Kidney glomerular epithelial cell (primary cell): ENCODE measurements around the gene TLR6.

Source experiments
- DNase-seq: peaks from one replicate; lab custom pipeline; 2025; lab: John Stamatoyannopoulos, UW

TLR6 gene

GRCh38 chr4:38868059-38868960, 11.7 kb upstream of the TLR6 start:
- DNase-seq: no peak

- DNase-seq: peak; percentile 61
Measured at GRCh38 chr4:38867478-38868058, 11.0 kb upstream of the TLR6 start, which contains the start of gene FAM114A1. TSS of gene FAM114A1 (plus strand) at chr4:38867806. CDS start at chr4:38878079, 10,273 bp downstream.

GRCh38 chr4:38866973-38867477, 10.4 kb upstream of the TLR6 start:
- DNase-seq: no peak

GRCh38 chr4:38865445-38865844, 8.8 kb upstream of the TLR6 start:
- DNase-seq: no peak

DNA sequence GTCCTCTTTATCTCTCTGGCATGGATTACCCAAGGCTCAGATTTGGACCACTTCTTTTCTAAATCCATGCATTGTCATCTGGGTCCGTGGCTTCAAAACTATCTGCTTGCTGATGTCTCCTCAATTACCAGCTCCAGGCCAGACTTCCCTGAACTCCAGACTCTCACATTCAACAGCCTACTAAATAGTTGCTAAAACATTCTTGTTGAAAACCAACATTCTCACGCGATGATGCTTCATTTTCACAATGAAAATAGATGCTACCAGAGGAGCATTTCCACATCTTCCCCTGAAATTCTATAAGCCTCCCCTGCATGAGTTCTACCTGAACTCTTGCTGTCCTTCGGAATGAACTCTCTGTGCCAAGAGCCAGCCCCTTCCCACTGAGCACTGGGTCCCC, 5.2 kb upstream of the TLR6 start:
- no peak for DNase-seq

DNA sequence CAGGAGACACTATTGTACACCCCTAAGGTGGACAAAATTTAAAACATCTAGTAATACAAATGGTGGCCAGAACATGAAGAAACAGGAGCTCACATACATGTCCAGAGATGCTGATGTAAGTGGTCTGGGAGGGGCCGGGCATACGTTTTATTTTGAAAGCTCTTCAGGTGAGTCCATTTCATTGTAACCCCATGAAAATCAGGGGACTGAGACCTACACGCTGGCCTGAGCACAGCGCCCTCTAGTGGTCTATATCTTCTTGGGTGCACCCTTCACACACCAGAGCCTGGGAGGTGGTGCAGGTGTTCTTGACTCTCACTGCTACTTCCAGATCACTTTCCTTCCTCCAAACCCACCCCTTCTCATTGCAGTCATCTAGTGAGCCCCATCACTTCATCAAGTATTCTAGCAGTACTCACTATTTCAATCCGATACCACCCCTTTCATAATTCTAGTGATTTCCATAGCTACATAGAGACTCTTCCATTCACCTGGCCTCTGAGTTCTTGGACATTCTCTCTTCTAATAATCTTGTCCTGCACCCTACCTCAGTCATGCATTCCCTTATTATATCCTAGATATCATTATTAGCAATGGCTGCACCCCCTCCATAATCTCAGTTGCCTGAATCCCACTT, 4.3 kb upstream of the TLR6 start:
- no peak for DNase-seq

- peak; percentile 29 for DNase-seq
Measured at GRCh38 chr4:38859501-38859900, 2.9 kb upstream of the TLR6 start.

DNA sequence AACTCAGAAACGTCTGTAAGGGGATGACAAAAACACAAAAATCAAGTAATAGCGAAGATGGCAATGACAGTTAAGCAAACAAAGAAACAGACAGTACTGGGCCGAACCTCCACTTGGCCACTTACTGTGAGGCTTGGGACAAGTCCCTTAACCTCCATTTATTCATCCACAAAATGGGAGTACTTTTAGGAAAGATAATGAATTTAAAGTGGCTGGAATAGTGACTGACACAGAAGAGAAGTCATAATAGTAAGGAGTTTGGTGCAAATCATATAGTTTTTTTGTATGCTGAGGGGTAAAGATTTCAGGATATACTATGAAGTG, 1.4 kb upstream of the TLR6 start:
- no peak for DNase-seq

- peak; percentile 90 for DNase-seq
Measured at GRCh38 chr4:38857354-38858096, 908 bp upstream of the TLR6 start.

DNA sequence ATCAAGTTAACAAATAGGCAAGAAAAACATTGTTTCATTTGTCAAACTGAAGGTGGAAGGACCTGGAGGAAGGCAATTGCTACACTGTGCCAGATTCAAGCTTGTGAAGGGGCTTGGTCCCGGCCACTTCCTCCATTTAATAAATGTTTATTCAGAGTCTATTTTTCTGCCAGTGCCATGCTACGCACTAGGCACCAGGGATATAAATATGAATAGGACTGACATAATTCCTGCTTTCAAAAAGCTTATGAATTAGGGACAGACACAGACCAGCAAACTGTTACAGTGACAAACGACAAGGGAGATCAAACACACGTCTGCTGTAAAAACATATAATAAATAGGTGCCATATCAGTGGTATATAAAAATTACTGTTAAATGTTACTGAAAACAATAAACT, 571 bp downstream of the TLR6 start:
- DNase-seq: no peak

GRCh38 chr4:38855466-38855865, 1.2 kb downstream of the TLR6 start:
- DNase-seq: no peak

- DNase-seq: no peak
Measured at GRCh38 chr4:38846015-38846414, 10.6 kb downstream of the TLR6 start.

GRCh38 chr4:38842994-38843393, 13.6 kb downstream of the TLR6 start:
- no peak for DNase-seq

DNA sequence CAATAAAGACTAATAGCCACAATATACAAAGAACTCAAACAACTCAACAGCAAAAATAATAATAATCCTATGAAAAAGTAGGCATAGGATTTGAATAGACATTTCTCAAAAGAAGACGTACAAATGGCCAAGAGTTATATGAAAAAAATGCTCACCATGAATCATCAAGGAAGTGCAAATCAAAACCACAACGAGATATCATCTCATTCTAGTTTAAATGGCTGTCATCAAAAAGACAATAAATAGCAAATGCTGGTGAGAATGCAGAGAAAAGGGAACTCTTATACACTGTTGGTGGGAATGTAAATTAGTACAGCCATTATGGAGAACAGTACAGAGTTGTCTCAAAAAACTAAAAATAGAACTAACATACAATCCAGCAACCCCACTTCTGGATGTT, 18.8 kb downstream of the TLR6 start:
- DNase-seq: no peak

- no peak for DNase-seq
Measured at GRCh38 chr4:38837334-38837733, 19.3 kb downstream of the TLR6 start.

DNA sequence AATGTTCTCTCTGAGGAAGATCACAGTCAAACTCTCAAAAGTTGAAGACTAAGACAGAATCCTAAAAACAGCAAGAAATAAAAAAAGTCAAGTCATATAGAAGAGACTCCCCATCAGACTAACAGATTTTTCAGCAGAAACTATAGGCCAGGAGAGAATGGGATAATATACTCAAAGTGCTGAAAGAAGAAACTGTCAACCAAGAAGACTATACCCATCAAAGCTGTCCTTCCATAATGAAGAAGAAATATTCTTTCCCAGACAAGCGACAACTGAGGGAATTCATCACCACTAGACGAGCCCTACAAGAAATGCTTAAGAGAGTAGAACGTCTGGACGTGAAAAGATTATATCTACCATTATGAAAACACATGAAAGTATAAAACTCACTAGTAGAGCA, 22.0 kb downstream of the TLR6 start:
- no peak for DNase-seq

DNA sequence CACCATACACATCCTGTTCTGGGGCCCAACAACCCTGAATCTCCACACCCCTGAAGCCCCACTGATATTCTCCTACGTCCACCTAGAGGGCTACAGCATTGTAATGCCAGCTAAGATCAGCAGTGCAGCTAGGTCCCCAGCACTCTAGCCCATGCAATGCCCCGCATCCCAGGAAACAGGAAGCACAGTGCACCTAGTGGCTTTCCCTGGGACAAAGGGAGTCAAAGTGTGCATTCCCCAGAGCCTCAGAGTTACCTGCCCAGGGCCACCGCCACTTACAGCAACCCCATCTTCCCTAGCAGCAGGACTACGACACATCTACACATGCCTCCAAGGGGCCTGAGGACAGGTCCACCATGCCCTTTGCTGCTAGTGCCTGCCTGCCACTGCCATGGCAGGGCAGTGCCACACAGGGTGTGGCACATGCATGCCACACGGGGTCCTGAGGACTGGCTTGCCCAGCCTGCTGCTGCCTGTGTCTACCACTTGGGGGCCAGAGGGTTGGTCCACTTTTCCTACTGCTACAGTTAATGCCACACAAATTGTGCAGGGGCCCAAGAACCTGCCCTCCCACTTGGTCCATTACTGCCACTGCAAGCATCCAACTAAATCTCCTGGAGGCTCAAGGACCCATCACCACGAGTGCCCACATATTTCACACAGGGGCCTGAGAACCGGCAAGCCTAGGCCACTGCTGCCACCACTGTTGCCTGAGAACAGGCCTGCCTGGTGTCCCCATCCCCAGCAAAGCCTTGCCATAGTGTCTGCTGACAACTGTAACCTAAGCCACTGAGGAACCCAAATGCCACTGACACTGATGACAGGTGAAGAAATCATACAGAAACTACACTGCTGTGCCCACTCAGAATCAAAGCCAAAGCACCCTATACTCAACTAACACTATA, 23.7 kb downstream of the TLR6 start:
- no peak for DNase-seq

DNA sequence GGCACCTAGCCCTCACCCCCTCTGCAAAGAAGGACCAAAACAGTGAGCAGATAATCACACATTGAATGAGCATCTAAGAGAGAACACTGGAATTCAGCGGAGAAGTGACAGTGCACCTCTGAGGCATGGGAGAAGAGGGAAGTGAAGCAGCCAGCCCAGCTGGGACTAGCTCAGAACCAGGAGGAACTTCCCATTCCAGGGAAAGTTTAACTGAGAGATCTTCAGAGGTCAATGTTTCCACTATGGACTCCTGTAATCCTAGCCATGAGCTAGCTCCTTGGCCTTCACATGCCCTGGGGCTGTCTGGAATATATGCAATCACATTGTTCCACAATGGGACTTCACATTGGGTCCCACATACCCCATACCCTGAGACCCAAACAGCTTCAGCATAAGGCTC, 24.4 kb downstream of the TLR6 start:
- DNase-seq: no peak

- DNase-seq: no peak
Measured at GRCh38 chr4:38831653-38832052, 25.0 kb downstream of the TLR6 start.

- DNase-seq: no peak
Measured at GRCh38 chr4:38829237-38829636, 27.4 kb downstream of the TLR6 start.

DNA sequence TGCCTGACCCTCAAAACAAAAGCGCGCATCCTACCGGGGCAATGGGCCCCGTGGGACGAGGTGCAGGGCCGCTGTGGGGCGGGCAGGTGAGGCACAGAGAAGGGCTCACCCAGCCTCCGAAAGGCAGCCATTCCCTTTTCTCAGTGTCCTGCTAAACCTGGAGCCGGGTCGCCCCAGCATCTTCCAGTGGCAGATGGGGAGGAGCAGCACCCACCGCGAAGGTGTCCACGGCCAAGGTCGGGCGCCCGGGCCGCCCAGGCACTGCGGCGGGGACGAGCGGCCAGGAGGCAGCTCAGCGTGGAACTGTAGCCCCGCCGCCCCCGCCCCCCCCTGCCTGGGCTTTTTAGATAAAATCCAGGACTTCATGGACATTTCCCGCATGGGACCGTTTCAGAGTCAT, 32.9 kb downstream of the TLR6 start:
- no peak for DNase-seq
